CD4-positive, alpha-beta T cell treated with Interleukin-15 for 4 hours (primary cell): ENCODE results near the gene UBE2E2.

ENCODE experiments used
- DNase-seq: peaks from one replicate; pipeline ENCODE4 v3.0.0-alpha.2; 2020; ENCODE audit warnings: low spot score

Gene UBE2E2

GRCh38 chr3:23440416-23441294 lies 237.5 kb downstream of the UBE2E2 start:
- no peak for DNase-seq

- DNase-seq = peak; percentile 15
Measured at GRCh38 chr3:23442598-23443383, 239.7 kb downstream of the UBE2E2 start.

GRCh38 chr3:23444386-23444785 lies 241.3 kb downstream of the UBE2E2 start:
- no peak for DNase-seq

GRCh38 chr3:23446301-23446700 lies 243.2 kb downstream of the UBE2E2 start:
- DNase-seq = no peak

GRCh38 chr3:23448998-23449537 lies 245.9 kb downstream of the UBE2E2 start:
- no peak for DNase-seq

GRCh38 chr3:23450051-23450450 lies 246.9 kb downstream of the UBE2E2 start:
- DNase-seq = no peak

GRCh38 chr3:23450806-23451205 lies 247.7 kb downstream of the UBE2E2 start:
- no peak for DNase-seq

GRCh38 chr3:23452408-23452807 lies 249.3 kb downstream of the UBE2E2 start:
- no peak for DNase-seq

GRCh38 chr3:23455084-23455483 lies 252.0 kb downstream of the UBE2E2 start:
- no peak for DNase-seq

GRCh38 chr3:23455775-23456174 lies 252.6 kb downstream of the UBE2E2 start:
- no peak for DNase-seq

- DNase-seq = no peak
Measured at GRCh38 chr3:23457697-23458096, 254.6 kb downstream of the UBE2E2 start.

GRCh38 chr3:23459465-23459864 lies 256.3 kb downstream of the UBE2E2 start:
- no peak for DNase-seq

GRCh38 chr3:23459889-23460546 lies 256.9 kb downstream of the UBE2E2 start:
- DNase-seq = no peak

GRCh38 chr3:23461069-23461468 lies 257.9 kb downstream of the UBE2E2 start:
- DNase-seq = no peak

GRCh38 chr3:23463791-23464190 lies 260.7 kb downstream of the UBE2E2 start:
- DNase-seq = no peak

- no peak for DNase-seq
Measured at GRCh38 chr3:23465569-23465968, 262.4 kb downstream of the UBE2E2 start.

- no peak for DNase-seq
Measured at GRCh38 chr3:23468203-23468602, 265.1 kb downstream of the UBE2E2 start.

- DNase-seq = no peak
Measured at GRCh38 chr3:23474580-23475357, 271.6 kb downstream of the UBE2E2 start.

- DNase-seq = no peak
Measured at GRCh38 chr3:23475446-23475845, 272.3 kb downstream of the UBE2E2 start.

GRCh38 chr3:23479026-23479425 lies 275.9 kb downstream of the UBE2E2 start:
- DNase-seq = no peak

- DNase-seq = no peak
Measured at GRCh38 chr3:23479615-23480328, 276.6 kb downstream of the UBE2E2 start.
